Fibroblast of gingiva (primary cell): ENCODE measurements around the gene LCT.
"Not testable (repeated sequence)": the region's sequence is repeated elsewhere in the genome, so short reads cannot be mapped to it uniquely, and the experiment has no call there.

ENCODE experiments used
- DNase-seq: peaks from one replicate; pipeline ENCODE4 v3.0.0-alpha.2; 2011; ENCODE audit warnings: low read depth

LCT gene

GRCh38 chr2:135836596-135837270, at the start of gene LCT:
TSS of gene LCT (minus strand) at chr2:135837184. CDS start at chr2:135837169, 15 bp downstream.
- DNase-seq, result no peak

DNA sequence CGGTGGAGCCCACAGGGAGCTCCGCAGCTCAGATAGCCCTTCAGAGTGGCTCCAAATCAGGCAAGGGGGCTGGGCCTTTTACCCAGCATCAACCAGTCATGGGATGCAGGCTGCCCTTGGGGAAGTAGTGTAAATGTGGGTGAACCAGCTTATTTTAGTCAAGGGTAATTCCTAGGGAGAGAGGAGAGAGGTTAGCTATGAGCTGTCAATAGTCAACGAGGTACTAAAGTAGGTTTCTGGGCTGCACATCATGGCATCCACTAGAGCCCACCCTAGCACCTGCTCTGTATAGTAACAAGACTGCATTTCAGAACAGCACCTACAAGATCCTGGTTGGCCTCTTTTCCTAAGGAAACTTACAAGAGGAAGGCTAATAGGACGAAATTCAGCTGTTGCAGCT, 48.7 kb upstream of the LCT start:
- no peak for DNase-seq

DNA sequence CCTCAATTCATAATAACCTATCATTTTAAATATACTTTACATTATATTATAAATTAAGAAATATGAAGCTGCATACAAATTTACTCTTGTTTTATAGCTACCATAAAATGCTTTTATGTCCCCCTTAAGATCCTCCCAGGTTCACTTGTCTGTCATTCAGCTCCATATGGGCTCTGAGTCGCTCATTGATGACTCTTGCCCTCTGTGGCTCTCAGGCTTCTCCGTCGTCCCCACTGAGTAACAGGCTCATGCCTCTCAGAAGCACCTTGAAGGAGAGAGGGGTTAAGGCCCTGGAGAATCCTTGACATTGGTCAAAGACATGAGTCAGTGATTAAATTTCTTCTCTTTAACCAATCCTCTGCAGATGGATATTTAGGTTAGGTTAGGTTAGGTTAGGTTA, 45.4 kb upstream of the LCT start:
- DNase-seq, result no peak

DNA sequence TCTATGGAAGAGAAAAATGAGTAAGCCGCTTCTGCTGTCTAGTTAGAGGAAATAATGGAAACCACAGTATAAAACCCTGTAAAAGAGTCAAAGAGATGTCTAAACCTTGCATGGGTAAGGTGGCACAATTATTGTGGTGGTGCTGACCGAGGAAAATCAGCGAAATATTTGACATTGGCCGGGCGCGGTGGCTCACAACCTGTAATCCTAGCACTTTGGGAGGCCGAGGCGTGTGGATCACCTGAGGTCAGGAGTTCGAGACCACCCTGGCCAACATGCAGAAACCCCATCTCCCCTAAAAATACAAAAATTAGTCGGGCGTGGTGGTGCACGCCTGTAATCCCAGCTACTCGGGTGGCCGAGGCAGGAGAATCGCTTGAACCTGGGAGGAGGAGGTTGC, 39.8 kb upstream of the LCT start:
- DNase-seq, result not testable (repeated sequence)

DNA sequence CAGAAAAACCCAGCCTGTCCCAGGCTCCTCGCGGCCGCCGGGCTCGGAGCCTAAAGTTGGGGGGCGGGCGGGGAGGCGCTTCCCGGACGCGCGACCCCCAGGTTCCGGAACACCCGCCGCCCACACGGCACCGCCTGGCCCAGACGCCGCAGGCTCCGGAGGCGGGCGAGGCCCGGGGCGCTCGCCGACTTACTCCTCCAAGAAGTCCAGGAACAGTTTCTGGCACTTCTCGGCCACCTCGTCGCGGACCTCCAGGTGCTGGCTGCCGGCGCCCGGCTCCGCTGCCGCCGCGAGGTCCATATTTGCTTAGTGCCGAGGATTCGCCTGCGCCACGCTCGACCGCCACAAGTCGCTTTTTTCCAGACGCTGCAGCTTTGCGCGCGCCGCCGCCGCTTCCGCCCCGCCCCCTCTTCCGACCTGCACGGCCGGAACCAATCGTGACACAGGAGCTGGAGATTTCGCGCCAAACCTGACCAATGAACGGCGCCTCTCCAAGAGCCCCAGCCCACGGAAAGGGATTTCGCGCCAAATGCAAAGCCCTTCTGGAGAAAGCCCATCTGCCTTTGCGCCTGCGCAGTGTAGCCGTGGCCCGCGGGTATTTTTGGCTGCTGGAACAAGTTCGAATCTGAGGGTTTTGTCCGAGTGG, 39.2 kb upstream of the LCT start, which contains the start of gene MCM6:
Gene MCM6 (minus strand): TSS at position 378 of the 646 bp plus-strand sequence. CDS start 78 bp downstream, at position 300.
- peak; percentile 99 for DNase-seq

DNA sequence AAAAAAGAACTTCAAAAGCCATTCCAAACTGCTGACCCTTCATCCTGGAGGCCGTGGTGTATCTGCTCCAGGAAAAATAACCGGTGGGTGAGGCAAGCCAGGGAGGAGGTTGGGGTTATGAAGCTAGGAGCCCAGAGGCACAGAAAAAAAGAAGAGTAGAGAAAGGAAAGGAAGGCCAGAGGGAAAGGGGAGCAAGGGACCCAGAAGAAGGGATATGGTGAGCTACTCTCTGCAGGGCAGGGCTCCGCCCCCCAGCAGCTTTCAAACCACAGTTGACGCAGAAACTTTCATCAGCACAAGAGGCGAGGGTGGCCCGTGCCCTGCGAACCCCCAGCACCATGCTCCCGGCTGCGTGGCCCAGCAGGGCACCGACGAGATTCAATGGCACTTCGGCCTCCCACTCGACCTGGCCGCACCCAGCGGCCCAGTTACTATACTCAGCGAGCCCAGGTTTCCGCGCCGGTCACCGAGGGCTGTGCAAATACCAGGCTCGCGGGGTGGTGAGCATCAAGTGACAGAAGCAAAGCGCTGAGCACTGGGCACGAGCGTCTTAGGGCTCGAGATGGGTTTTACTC, 38.6 kb upstream of the LCT start:
- DNase-seq, result peak; percentile 55

DNA sequence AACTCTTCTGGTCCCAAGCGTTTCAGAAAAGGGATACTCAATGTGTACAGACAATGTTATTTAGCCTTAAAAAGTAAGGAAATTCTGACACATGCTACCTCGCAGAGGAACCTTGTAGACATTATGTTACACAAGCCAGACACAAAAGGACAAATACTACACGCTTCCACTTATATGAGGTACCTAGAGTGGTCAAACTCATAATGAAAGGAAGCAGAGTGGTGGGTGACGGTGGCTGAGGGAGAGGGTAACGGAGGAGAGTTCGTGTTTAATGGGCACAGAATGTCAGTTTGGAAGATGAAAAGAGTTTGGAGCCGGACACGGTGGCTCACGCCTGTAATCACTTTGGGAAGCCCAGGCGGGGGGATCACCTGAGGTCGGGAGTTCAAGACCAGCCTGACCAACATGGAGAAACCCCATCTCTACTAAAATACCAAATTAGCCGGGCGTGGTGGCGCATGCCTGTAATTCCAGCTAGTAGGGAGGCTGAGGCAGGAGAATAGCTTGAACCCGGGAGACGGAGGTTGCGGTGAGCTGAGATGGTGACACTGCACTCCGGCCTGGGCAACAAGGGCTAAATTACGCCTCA, 37.9 kb upstream of the LCT start:
- DNase-seq, result no peak

GRCh38 chr2:135870571-135870970, 33.6 kb upstream of the LCT start:
- DNase-seq, result no peak

DNA sequence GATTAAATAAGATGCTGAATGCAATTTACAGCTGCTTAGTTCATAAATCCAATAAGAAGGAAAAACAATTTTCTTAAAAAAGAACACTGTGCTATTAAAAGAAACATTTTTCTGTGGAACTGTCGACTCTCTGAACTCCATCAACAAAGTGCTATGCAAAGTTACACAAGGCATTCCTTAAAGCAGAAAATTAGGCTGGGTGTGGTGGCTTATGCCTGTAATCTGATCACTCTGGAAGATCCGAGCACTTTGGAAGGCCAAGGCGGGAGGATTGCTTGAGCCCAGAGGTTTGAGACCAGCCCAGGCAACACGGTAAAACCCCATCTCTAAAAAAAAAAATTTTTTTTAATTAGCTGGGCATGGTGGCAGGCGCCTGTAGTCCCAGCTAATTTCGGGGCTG, 26.2 kb upstream of the LCT start:
- DNase-seq, result peak; percentile 39

GRCh38 chr2:135862718-135863117, 25.7 kb upstream of the LCT start:
- DNase-seq, result no peak

DNA sequence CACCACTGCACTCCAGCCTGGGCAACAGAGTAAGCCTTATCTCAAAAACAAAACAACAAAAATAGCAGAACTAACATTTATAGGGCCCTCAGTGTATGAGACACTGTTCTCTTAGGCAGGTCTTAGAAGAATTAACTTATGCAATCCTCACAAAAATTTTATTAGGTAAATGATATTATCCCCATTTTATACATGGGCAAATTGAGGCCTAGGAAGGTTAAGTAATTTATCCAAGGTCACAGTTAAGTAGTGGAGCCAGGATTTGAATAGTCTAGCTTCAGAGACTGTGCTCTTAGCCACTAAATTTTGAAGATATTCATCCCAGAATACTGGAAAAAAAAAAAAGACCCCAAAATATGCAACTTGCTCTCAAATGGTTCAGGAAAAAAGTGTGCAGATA, 16.4 kb upstream of the LCT start:
- no peak for DNase-seq

DNA sequence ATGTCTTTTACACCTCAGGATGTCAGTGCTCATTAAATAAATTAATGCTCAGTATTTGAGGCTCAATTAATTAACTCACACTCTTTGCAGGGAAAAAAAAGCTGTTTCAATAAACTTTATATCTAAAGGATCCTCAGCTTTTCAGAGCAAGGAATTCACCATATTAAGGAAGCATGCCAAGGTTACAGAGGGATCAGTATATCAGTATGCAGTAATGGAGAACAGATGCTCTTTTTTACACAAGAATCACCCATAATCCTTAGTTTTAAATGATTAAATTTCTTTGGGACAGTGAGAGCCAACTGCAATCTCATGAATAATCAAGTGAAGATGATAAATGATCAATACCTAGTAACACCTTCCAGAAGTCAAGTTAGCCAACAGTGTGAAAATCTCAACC, 14.9 kb upstream of the LCT start:
- DNase-seq, result peak; percentile 19

GRCh38 chr2:135850892-135851668, 14.1 kb upstream of the LCT start:
- DNase-seq, result no peak

GRCh38 chr2:135849087-135849486, 12.1 kb upstream of the LCT start:
- no peak for DNase-seq

GRCh38 chr2:135845997-135846396, 9.0 kb upstream of the LCT start:
- DNase-seq, result no peak

DNA sequence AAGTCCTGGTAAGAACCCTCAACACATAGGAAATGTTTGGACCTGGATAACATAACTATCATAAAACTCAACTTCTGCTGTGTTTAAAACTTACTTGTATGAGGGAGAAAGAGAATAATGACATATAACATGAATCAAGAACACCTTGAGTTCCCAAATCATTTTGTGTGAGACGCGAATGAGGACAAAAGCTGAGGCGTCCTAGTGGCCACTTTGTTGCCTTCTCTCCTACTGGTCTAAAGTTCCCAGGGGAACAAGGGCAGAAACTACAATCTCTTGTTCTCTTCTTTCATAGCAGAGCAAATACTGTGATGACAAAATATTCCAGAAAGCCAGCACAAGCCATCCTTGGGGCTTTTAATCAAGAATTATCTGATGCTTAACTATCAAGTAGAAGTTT, 8.3 kb upstream of the LCT start:
- DNase-seq, result no peak

GRCh38 chr2:135844301-135844895, 7.4 kb upstream of the LCT start:
- no peak for DNase-seq

- DNase-seq, result no peak
These were observed 6.7 kb upstream of the LCT start for GRCh38 chr2:135843671-135844070.

DNA sequence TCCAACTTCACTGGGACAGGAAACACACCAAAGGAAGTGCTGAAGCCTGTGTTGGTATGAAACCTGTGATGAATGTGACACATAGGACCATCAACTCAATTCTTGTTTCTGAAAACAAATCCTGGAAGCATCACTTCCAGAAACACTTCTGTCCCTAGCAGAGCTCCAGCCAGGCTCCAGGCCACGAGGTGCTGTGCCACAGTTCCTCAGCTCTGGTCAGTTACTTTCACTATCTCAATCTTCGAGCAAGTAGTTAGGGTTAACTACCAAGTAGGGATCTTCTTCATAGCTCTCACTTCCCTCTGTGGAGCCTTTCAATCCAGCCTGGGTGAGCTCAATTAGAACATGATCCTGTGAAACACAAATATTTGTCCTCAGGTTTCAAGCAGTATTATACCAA, 3.6 kb upstream of the LCT start:
- no peak for DNase-seq

DNA sequence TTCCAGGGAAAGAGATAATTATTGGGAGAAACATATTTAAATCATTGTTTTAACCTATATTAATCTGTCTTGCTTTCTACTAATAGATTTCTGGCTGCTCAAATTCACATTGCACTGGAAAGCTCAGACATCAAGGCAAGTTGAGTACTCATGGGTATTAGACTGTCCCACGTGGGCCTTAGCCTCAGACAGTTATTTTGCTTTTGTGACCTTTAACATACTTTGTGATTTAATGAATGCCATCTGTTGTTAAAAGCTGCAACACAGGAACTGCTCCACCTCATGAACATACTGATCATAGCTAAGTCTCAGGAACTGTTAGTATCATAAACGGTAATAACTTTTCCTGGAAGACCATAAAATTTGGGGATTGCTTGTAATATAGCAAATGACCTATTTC, 2.7 kb upstream of the LCT start:
- peak; percentile 84 for DNase-seq

GRCh38 chr2:135838502-135838901, 1.5 kb upstream of the LCT start:
- no peak for DNase-seq

- DNase-seq, result no peak
These were observed 4.1 kb downstream of the LCT start for GRCh38 chr2:135832891-135833290.
